HS-5 (cell line): Measurements from ENCODE around the gene AP1S3.
"Not testable (repeated sequence)": the region's sequence is repeated elsewhere in the genome, so short reads cannot be mapped to it uniquely, and the experiment has no call there.

Experiments used
- DNase-seq: peaks from one replicate; pipeline ENCODE4 v3.0.0-alpha.2; 2012; ENCODE audit warnings: low read depth

Gene AP1S3

DNA sequence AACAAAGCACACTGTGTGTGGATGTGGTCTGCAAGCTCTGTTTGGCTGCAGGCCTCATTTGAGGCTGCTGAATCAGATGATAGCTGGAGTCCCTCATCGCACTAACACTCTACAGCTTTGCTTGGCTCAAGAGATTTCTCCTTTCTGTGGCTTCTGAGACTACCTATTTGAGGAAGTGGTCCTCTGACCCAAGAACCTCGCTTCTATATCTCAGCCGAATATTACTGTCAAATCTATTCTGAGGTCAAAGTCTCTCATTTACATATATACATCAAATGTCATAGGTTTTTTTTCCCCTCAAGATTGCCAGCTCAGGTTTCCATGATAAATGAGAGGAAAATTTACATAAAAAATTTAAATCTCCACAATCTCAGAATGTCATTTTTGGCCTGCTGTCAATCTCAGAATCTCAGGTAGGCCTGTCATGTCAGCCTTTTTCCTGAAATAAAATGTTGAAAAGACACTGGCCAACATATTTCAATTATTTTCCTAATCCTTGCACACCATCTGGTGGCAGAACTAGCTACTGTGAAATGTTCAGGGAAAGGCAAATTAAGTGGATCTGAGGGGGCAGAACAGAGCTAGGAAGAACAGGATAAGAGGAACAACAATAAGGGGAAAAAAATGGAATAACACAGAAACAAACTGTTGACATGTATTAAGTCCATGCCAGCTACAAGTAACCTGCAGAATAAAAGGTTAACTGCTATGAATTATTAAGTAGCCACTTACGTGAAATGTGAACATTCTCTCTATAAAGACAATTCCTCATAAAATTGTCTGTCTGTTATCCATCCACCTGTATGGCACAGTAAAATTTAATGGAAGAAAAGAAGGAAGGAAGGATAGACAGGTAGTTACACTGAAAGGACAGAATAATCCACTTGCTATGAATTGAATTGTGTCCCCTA is 39.3 kb downstream of the AP1S3 start:
- peak; percentile 28 for DNase-seq

DNA sequence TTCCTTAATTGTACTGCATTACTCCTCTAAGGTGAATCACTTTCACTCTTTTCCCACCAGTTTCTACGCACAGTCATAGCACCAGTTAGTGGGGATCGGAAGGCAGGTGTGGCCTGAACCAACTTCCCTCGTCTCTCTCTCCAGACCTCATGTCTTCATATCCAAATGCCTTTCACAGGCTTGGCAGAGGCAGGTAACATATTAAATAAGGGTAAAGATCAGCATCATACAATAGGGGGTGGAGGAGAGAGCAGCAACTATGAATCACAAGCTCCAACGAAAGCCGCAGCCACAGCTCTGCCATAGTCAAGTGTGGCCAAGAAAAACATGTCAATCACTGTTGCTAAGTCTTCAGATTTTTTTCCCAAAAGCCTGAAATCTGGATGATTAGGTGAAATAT is 40.3 kb downstream of the AP1S3 start:
- DNase-seq, result no peak

DNA sequence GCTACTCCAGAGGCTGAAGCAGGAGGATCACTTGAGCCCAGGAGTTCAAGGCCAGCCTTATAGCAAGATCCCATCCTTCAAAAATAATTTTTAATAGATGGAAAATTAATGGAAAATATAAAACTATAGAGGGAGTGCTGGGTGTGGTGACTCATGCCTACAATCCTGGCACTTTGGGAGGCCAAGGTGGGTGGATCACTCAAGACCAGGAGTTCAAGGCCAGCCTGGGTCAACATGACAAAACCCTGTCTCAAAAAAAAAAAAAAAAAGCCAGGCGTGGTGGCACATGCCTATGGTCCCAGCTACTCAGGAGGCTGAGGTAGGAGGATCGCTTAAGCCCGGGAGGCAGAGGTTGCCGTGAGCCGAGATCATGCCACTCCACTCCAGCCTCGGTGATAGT is 48.0 kb downstream of the AP1S3 start:
- DNase-seq, result no peak

DNA sequence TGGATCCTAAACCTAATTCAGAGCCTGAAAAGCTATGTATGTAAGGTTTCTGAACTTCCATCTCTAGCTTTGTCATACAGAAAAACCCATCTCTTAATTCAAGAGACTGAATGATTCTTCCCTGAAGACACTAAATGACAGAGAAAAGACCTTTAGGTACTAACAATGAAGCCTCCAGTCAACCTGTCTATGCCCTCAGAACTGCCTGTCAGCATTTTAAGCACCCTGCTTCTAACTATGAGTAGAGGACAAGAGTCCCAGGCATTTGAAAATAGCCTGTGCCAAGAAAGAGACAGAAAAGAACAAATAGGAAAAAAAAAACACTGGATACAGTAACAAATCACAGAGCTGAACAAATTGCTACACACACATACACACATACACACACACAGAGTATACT is 48.6 kb downstream of the AP1S3 start:
- no peak for DNase-seq

DNA sequence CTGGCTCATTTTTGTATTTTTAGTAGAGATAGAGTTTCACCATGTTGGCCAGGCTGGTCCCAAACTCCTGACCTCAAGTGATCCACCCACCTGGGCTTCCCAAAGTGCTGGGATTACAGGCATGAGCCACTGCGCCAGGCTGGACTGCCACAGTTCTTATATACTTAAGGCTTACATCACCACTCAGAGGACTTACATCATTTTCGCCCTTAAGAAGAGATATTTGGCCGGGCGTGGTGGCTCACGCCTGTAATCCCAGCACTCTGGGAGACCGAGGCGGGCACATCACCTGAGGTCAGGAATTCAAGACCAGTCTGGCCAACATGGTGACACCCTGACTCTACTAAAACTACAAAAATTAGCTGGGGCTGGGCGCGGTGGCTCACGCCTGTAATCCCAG is 49.3 kb downstream of the AP1S3 start:
- DNase-seq, result not testable (repeated sequence)

DNA sequence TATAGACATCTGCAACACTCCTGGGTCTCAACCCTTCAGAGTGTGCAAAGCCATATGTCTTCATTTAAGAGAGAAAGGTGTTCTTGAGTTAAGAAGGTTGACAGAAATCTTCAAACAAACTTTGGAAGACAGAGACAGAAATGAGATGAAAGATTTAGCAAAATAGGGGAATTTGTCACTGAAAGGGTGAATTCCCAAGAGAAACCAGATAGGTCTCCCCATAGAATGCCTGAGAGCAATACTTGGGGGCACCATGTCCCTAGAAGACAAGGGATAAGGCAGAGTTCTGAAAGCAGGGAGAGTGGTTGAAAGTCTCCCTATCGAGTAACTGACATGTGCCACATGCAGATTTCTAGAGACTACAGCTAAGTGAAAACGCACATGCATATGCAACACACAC is 50.0 kb downstream of the AP1S3 start:
- no peak for DNase-seq

DNA sequence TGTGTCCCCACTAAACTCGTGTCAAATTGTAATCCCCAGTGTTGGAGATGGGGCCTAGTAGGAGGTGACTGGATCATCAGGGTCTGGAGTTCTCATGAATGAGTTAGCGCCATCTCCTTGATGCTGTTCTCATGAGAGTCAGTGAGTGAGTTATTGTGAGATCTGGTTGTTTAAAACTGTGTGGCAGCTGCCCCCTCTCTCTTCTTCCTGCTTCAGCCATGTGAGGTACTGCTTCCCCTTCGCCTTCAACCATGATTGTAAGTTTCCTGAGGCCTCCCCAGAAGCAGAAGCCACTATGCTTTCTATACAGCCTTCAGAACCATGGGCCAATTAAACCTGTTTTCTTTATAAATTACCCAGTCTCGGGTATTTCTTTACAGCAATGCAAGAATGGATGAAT is 50.4 kb downstream of the AP1S3 start:
- DNase-seq, result no peak

DNA sequence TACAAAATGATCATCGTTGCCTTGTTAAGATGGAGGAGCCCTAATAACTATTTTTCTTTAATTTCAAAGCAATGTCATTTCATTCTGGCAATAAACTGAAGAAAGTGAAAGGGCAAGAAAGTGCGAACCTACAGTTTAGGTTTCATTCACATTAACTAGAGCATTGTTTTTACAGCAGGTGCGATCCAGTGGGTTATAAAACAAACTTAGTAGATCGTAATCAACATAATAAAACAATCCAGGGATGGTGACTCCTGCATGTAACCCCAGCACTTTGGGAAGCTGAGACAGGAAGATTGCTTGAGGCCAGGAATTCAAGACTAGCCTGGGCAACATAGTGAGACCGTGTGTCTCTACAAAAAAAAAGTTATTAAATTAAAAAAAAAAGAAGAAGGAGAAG is 51.1 kb downstream of the AP1S3 start:
- DNase-seq, result no peak

DNA sequence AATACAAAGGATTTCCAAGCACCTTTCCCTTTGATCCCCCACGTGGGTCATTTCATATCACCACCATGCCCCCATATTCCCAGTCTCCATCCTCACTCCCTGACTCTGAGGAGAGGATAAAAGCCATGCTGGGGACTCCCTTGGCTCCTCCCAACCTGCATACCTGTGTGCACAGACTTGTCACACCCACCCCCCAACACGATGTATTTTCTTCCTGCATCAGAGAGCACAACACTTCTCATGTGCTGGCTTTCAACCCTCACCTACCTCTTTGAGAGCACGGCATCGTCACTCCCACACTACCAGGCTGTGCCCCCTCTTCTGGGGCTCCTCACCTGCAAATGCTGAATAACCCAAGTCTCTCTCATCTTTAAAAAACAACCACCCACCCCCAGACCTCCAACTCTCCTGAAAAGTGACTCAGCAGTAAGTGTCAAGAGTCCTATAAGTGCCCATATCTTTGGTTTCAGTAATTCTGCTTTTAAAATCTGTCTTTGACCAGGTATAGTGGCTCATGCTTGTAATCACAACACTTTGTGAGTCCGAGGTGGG is 53.1 kb downstream of the AP1S3 start:
- DNase-seq, result no peak

DNA sequence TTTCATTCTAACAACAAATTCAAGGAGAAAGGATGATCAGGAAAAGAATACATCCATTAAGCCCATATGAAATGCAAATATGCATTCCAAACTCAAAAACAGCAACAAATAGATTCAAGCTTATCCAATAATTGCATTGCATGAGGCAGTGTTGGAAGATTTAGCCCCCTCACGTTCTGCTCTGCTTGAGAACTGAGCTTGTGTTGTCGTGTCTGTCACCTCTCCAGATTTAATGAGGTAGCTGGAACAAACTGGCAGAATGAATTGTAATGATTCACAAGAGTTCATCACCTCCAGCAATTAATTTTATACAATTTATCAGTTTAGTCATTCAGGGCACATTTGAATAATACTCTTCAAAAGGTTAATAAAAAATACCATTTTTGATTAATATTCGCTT is 54.8 kb downstream of the AP1S3 start:
- no peak for DNase-seq

DNA sequence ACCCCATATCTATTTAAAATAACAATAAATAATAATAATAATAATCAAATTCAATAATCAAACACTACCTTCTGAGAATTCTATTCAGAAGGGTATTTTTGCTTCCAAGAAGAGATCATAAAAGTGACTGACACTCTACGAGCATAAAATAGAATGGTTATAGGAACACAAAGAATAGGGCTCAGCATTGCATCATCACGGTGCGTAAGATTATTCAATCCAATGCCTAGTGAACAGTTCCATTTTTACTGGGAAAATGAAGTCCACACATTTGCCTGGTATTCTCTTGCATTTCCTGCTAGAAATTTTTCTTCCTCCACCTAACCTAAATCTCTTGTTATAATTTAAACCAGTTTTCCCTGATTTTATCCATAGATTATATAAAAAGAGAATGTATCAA is 55.8 kb downstream of the AP1S3 start:
- DNase-seq, result no peak

DNA sequence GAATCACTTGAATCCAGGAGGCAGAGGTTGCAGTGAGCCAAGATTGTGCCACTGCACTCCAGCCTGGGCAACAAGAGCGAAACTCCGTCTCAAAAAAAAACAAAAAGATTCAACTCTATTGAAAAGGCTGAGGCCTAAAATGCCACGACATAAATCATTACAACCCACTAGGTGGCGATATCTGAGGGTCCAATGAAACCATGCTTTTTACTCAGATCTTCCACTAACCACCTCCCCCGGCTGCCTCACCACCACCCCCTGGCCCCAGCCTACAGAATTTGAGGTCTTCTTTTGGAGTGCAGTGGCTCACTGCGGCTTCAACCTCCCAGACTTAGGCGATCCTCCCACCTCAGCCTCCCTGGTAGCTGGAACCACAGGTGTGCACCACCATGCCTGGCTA is 57.5 kb downstream of the AP1S3 start:
- DNase-seq, result peak; percentile 28

DNA sequence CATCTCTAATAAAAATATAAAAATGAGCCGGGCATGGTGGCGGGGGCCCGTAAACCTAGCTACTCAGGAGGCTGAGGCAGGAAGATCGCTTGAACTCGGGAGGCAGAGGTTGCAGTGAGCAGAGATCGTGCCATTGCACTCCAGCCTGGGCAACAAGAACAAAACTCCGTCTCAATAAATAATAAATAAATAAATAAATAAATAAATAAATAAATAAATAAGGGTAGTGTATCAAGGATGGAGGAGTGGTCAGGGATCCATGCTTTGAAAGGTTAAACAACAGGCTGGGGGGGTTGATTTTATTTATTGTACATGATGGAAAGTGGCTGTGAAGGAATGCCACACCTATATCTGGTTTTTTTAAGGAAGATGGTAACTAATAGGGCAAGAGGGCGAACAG is 63.2 kb downstream of the AP1S3 start:
- DNase-seq, result no peak

DNA sequence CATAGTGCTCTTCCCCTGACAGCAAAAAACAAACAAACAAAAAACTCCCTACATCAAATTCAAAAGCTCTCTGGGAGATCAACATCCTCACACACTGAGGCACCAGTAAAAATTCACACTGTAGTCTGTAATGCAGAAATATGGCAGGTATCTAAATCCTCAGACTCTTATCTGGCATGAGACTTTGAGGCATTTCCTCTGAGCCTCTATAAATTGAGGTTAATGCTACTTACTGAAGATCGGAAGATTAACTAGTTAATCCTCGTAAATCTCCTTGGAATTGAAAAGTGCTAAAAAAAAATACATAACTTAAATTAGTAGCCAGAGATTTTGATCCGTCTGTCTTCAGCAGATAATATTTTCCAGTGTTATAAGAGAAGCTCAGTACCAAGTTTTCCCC is 65.0 kb downstream of the AP1S3 start:
- DNase-seq, result no peak

DNA sequence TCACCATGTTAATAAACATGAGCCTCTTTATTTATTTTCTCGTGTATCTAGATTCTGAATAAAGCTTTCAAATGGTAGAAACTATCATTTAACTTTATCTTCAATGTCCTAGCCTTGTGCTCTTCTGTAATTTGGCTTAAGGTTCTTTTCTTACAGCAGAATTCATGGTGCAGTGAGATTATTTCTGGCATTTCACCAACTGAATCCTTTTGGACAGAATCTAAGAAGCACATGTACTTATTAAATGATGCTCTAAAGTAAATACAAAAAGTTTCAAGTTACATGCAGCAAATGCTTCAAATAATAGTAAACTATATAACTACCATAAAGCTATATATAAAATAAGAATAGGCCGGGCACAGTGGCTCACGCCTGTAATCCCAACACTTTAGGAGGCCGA is 65.9 kb downstream of the AP1S3 start:
- no peak for DNase-seq

DNA sequence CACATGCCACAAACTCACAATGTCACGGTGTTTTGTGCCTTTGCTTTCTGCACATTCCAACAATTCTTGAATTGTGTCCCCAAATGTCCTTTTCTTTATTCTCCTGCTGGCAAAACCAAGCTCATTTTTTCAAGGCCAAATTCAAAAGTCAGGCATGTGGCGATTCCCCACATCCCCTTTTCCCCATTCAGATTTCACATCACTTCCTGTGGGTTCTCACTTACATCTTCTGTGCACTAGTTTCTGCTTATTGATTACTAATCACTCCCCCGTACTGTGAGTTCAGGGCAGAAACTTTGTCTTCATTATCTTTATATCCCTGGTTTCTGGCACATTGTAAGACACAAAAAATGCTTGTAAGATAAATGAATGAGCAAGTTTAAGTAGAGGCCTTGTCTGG is 69.2 kb downstream of the AP1S3 start:
- no peak for DNase-seq

DNA sequence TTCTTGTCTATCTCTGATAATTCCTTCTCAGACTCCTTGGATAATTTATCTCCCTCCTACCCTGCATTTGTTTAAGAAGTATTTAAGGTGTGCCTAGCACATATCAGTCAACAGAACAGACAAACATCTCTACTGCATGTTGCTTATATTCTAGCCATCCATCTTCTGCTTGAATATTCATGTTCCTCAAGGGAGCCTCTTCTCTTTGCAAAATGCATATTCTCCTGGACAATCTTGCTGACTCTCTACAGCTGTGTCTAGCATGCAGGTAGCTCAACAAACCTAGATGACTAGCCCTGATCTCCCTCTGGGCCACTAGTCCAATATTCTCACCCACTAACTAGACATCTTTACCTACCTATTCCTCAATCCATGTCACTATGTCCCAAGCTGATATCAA is 70.0 kb downstream of the AP1S3 start:
- DNase-seq, result no peak

DNA sequence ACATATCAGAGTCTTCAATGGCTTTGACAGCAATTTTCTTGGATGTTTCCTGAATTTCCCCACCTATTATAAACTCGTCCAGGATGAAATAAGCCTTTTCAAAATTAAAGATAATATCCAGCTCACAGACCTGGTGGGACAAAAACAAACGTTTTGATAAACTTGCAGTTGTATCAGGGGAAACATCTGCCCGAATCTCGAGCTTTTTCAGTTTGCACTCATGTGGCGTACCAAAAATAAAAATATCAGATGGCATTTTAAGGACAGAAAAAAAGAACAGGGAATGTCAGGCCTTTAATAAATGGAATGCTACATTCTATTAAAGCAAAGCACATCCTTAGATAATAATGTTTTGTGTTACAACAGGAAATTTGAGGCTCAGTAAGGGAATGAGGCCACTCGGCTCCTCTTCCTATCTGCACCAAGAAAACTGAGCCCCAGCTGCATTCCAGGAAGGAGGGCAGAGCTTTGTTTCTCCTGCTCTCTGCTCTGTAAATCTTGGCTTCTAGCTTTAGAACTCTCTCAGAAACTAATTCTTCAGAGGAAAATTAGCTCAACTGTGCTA is 72.1 kb downstream of the AP1S3 start:
- no peak for DNase-seq

DNA sequence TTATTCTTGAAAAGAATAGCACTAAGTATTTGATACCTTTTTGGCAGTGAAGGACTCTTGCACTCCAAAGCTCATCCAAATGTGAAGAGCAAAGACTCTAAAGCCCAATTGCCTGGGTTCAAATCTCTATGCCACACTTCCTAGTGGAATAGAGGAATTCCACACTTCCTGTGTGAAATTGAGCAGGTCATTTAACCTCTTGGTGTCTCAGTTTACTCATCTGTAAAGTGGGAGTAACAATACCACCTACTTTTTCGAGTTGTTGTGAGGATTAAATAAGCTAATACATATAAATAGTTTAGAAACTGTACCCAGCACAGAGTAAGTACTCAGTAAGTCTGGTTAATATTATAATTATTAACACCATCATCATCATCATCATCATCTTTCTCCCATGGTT is 72.6 kb downstream of the AP1S3 start:
- no peak for DNase-seq

DNA sequence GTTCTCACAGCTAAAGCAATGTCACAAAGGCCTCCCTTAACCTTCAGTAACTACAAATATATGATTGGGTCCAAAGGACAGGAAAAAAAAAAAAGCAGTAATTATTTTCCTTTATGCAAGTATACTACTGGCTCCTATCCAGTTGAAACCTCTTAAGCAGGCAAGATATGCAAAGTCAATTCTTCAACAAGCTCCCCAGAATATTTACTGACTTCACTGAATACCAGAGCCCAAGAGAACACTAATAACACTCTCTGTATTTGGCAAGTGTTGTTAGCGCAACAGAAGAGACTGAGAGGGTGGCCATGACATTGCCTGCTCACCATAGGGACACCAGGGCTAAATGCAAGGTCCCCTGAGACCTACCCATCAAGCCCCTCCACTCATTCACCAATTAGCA is 74.5 kb downstream of the AP1S3 start:
- DNase-seq, result no peak

DNA sequence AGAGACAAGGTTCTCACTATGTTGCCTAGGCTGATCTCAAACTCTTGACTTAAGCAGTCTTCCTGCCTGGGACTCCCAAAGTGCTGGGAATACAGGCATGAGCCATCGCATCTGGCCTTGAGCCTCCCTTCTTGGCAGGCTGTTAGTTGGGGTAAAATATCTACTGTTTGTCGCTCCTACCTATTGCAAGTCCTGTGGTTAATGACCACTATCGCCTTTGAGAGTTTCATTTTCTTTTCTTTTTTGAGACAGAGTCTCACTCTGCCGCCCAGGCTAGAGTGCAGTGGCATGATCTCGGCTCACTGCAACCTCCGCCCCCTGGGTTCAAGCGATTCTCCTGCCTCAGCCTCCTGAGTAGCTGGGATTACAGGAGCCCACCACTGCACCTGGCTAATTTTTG is 75.6 kb downstream of the AP1S3 start:
- not testable (repeated sequence) for DNase-seq

DNA sequence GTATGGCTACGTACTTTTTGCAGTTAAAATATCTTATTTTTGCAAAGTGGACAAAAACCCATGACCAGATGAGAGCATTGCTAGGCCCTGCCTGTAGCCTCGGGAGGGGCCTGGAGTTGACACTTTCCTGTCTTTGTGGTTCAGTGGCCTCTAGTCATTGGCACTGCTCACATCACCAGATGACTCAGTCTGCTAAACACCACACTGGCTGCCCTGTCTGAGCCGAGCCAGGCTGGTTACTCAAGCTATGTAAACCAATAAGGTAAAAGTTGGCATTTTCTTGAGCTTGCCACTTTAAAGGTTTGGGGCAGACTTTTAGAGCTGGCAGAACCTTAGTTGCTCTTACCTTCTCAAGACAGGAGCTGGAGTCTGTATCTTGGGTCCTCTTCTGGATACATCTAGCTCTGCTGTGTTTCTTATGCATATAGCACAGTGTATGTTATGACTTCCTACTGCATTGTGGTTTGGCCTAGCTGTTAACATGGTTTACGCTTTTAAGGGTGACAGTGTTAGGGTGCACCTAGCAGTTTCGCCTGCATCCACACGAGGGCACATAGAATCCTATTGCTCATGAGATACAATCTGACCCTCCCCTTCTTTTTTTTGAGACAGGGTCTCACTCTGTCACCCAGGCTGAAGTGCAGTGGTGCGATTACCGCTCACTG is 76.4 kb downstream of the AP1S3 start:
- peak; percentile 71 for DNase-seq
